IPS DF 4.7 (cell line): ENCODE measurements around the gene C16orf54.
"Not testable (repeated sequence)": the region's sequence is repeated elsewhere in the genome, so short reads cannot be mapped to it uniquely, and the experiment has no call there.

ENCODE experiments used
- DNase-seq: peaks from one replicate; pipeline ENCODE4 v3.0.0-alpha.2; 2013; ENCODE audit warnings: low spot score; ENCODE audit errors: extremely low read depth

Gene C16orf54

DNA sequence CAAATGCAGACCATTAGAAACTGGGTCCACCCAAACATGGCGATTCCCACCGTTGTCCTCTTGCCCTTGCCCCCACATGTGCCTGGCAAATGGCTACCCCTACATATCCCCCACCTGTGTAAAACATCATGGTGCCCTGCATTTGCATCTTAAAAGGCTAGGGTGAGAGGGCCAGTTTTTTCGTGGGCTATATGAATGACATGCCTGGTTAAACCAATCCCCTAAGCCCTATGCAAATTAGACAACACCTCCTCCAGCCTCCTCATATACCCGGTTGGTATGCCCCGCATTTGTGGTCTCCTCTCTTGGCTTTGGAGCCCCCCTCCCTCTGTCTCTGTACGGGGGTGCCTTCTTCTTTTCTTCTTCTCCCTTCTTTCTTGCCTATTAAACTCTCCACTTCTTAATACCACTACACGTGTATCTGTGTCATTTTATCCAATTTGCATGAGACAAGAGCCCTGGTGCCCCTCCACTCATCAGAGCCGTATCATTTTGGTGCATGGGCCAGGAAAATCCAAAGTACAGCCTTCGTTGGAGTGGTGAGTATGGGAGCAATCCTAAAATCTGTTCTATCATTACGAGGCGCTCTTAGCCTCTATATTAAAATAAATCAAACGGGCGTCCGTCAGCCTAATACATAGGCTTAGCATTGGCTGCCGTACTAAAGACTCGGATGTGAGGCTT, 36.7 kb downstream of the C16orf54 start:
- DNase-seq = peak; percentile 95

DNA sequence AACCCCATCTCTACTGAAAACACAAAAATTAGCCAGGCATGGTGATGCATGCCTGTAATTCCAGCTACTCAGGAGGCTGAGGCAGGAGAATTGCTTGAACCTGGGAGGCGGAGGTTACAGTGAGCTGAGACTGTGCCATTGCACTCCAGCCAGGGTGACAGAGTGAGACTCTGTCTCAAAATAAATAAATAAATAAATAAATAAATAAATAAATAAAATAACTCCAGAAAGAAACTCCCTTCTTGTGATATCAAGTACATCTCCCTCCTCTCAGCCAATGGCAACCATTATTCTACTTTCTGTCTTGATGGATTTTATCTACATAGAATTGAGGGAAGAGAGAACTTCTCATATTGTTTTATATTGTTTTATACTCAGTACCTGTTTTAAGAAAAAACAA, 38.6 kb downstream of the C16orf54 start:
- not testable (repeated sequence) for DNase-seq

DNA sequence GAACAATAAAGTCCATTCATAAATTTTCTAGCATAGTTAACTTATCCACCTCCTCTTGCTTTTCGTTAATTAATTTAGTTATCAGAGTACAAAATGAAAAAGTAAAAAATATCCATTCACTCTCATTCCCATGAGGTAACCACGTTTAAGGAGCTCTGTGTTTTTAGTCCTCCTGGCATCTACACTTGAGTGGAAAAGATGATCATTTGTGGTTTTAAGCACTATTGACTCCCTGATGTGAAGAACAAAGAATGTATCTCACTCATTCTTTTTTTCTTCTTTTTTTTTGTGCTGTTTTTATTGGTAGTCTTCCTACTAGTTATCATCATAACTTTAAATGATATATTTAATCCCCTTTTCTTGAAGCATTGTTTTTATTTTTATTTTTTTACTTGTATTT, 40.8 kb downstream of the C16orf54 start:
- no peak for DNase-seq

DNA sequence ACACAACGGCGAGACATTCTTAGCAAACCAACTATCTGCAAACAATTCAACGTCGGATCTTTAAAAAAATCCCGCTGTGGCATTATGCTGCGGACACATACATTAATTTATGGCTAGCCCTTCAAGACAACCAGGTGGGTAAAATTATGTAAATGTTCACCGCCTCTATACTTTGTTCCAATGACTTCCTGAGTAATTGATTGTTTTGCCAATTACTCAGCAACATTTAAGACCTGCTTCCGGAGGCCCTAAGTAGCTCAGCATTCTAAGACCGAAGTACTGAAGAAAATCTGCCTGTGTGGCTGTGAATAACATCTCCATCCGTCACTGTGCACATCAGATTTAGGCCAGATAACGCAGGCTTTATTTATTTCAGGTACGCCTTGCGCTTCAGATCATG, 43.5 kb downstream of the C16orf54 start:
- DNase-seq = no peak

DNA sequence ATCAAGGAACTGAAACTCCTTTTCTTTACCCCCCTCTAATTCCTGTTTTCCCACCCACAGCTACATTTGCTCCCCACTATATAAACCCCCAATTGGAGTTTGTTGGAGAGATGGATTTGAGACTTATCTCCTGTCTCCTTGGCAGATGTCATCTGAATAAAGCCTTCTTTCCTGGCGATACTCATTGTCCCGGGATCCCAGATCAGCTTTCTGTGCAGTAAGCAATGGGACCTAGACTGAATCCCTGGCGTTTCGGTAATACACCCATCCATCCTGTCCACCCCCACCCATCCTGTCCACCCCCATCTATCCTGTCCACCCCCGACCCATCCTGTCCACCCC, 44.6 kb downstream of the C16orf54 start:
- DNase-seq = no peak

DNA sequence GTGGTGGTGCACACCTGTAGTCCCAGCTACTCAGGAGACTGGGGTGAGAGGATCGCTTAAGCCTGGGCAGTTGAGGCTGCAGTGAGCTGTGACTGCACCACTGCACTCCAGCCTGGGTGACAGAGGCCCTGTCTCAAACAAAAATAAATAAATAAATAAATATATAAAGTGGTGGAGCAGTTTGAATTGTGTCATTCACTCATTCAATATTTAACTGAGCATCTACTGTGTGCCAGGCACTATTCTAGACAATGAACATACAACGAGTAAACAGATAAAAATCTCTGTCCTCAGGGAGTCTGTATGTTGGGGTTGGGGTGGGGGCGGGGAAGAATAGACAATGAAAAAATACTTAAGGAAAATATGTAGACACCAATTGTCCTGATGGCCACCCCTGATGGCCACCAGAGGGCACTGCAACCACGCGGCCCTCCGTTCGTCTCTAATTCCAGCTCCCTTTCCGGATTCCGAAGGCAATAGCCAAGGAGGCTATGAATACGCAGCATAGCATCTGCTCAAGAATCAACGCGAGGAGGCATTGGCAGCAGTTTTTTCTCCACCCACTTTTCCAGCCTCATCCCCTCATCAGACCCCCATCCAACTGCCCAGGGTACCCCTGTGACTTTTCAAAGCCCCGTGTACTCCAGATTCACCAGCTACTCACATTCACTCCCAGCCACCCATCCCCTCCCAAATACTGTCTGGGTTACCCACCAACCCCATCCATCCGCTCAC, 45.4 kb downstream of the C16orf54 start:
- DNase-seq = no peak

DNA sequence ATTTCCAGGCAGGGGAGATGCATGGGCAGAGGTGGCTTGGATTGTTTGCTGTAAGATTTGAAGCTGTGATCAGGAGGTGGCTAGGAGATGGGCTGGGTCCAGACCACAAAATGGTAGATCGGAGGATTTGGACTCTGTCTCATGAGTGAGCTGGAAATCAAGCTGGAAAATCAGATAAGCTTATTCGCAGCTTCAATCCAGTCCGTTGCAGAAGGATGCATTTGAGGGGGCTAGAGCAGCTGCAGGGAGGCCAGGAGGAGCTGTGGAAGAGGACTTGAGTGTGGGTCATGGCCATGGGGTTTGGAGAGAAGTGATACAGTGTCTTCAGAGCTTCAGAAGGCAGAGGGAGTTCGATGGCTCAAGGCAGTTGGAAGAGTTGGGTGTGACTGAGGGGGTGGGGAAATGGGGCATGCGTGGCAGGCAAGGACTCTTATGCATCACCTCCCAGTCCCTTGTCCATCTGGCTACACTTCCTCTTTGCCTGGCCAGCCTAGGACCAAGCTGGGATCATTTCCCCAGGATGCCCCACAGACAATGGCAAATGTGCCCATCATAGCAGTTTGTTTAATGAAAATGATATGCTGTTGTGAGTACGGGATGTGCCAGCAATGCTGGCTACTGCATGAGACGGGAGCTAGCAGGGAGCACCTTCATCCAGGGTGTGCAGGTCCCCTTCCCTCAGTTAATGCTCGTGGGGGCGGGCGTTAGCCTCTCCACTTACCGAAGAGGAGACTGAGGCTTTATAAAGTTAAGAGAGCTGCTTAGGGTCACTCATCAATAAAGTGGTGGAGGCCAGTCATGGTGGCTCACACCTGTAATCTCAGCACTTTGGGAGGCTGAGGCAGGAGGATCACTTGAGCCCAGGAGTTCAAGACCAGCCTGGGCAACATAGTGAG, 46.2 kb downstream of the C16orf54 start:
- no peak for DNase-seq

DNA sequence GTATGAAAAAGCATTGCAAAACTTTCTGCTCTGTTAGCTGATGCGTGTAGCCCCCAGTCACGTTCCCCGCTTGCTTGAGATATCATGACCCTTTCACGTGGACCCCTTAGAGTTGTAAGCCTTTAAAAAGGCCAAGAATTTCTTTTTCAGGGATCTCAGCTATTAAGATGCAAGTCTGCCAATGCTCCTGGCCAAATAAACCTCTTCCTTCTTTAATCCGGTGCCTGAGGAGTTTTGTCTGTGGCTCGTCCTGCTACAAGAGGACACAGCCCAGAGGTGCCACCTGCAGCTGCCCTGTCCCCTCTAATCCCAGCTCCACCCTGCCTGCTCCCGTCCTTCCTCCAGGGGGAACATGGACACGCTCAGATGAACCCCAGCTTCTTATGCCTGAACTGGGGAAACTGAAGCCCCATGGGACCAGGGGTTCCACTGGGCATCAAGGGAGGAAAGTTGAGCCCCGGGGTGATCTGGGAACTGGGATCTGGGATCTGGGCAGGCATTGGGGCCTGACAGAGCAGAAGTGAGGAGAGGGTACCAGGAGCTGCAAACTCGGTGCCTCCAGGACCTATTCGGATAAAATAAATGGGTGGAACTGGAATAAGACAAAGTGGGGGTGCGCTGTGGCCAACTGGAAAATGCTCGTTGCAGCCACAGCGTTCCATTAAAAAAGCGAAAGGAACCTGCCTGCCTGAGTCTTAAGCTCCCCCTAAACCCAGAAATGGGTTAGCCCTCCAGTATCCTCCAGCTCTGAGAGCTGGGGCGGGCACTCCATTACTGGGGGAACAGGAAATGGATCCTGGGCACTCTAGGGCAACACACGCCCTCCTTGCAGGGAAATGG, 47.1 kb downstream of the C16orf54 start:
- no peak for DNase-seq

DNA sequence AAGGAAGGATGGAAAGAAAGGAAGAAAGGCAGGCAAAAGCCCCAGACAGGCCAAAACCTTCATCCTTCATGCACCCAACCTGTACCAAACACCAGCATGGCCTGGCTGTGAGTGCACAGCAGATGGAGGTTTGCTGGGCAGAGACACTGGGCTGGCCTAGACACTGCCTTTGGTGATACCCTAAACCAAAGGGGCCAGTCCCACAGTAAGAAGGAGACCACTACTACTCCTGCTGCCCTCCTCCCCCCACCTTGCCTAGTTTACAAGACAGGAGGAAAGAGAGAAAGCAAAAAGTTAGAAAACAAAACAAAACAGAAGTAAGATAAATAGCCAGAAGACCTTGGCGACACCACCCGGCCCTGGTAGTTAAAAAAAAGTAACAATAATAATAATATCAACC, 47.7 kb downstream of the C16orf54 start:
- DNase-seq = no peak

DNA sequence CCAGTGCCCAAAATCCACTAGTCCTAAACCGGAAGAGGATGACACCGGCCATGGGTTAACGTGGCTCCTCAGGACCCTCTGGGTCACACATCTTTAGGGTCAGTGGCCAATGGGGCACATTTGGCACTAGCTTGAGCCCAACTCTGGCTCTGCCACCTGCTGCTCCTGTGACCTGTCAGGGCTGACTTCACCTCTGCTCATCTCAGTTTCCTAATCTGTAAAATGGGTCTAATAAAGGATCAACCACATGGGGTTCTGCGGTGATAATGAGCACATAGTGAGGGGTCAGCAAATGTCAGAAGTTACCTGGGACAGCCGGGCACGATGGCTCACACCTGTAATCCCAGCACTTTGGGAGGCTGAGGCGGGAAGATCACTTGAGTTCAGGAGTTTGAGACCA, 48.4 kb downstream of the C16orf54 start:
- no peak for DNase-seq

DNA sequence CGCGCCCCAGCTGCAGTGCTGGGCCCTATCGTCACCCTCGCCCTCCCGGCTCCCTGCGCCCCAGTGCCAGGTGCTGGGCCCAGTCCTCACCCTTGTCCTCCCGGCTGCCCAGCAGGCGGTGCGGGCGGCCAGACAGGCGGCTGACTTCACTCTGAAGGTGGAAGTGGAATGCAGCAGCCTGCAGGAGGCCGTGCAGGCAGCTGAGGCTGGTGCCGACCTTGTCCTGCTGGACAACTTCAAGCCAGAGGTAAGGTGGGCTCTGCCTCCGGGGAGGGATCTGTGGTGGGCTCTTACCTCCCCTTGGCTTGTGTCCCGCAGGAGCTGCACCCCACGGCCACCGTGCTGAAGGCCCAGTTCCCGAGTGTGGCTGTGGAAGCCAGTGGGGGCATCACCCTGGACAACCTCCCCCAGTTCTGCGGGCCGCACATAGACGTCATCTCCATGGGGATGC, 48.9 kb downstream of the C16orf54 start:
- no peak for DNase-seq

DNA sequence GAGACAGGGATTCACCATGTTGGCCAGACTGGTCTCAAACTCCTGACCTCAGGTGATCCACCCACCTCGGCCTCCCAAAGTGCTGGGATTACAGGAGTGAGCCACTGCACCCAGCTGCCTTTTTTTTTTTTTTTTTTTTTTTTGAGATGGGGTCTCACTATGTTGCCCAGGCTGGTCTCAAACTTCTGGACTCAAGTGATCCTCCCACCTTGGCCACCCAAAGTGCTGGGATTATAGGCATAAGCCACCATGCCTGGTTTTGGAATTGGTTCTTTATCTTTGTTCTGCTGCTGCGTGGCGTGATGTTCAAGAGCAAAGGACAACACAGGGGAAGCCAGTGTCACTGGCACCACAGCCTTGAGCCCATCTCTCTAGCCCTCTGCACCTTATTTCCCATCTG, 50.1 kb downstream of the C16orf54 start:
- not testable (repeated sequence) for DNase-seq

DNA sequence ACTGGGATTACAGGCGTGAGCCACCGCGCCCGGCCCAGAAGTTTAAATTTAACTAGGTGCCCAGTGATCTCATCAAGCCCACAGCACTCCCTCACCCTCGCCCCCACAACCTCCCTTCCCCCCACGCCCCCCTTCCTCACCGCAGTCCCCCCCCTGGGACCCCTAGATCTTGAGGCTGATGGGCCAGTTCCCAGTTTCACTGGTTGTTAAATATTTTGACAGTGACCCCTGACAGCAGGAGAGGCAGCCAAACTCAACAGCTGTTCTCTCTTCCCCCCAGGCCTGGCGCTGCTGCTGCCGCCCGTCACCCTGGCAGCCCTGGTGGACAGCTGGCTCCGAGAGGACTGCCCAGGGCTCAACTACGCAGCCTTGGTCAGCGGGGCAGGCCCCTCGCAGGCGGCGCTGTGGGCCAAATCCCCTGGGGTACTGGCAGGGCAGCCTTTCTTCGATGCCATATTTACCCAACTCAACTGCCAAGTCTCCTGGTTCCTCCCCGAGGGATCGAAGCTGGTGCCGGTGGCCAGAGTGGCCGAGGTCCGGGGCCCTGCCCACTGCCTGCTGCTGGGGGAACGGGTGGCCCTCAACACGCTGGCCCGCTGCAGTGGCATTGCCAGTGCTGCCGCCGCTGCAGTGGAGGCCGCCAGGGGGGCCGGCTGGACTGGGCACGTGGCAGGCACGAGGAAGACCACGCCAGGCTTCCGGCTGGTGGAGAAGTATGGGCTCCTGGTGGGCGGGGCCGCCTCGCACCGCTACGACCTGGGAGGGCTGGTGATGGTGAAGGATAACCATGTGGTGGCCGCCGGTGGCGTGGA, 51.2 kb downstream of the C16orf54 start:
- DNase-seq = no peak

DNA sequence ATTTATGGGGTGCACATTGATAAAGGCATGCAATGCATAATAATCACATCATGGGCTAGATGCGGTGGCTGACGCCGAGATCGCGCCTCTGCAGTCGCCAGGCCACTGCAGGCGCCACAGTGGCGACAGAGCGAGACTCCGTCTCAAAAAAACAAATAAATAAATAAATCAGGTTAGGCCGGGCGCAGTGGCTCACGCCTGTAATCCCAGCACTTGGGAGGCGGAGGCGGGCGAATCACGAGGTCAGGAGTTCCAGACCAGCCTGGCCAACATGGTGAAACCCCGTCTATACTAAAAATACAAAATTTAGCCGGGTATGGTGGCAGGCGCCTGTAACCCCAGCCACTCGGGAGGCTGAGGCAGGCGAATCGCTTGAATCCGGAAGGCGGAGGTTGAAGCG, 53.2 kb downstream of the C16orf54 start:
- not testable (repeated sequence) for DNase-seq
